Astrocyte (in vitro differentiated cells and primary cell): ENCODE measurements around the gene OGN. TPM values are rescaled to one million over a fixed set of nuclear protein-coding genes. Genes with fewer than 3 reads are reported as not detected.

Source experiments
- total RNA-seq: library from RNA; stranded (reverse); gene quantifications from 2 replicates; pipeline ENCODE4 v1.2.1, GENCODE V29; 2021

Gene OGN
- total RNA-seq, 1 donor from 2014 or later, result not detected

Other genes with a start within 250 kb of the OGN start
- 226 and 232 TPM in 2 replicates for gene IARS1, start 110.9 kb downstream of the OGN start, total RNA-seq
- gene NOL8, start 79.2 kb downstream of the OGN start, total RNA-seq, result 29.9 and 33.1 TPM in 2 replicates
- gene CENPP, start 78.6 kb downstream of the OGN start, total RNA-seq, result 1.9 and 2.0 TPM in 2 replicates
- not detected in 2 replicates for gene OMD, start 19.9 kb upstream of the OGN start, total RNA-seq
- not detected in 2 replicates for gene ASPN, start 77.9 kb upstream of the OGN start, total RNA-seq
- gene ECM2, start 131.4 kb upstream of the OGN start, total RNA-seq, result 0.18 and 0.22 TPM in 2 replicates